NCI-H510A (cell line): ENCODE data around the gene DDX24.
A peak's percentile ranks its signal among the peaks of the same experiment; 100 is the strongest.
"Not testable (repeated sequence)": the region's sequence is repeated elsewhere in the genome, so short reads cannot be mapped to it uniquely, and the experiment has no call there.

Experiments used
- DNase-seq: peaks from one replicate; lab custom pipeline; 2025; lab: John Stamatoyannopoulos, UW

Gene DDX24

GRCh38 chr14:94081386-94081820, 401 bp upstream of the DDX24 start:
- DNase-seq = no peak

- no peak for DNase-seq
Observed at GRCh38 chr14:94079891-94080620, 946 bp downstream of the DDX24 start.

GRCh38 chr14:94077823-94078222, 3.2 kb downstream of the DDX24 start:
- no peak for DNase-seq

- DNase-seq = no peak
Observed at GRCh38 chr14:94077111-94077821, 3.7 kb downstream of the DDX24 start.

- DNase-seq = no peak
Observed at GRCh38 chr14:94075008-94075407, 6.0 kb downstream of the DDX24 start.

GRCh38 chr14:94074534-94074933, 6.5 kb downstream of the DDX24 start:
- no peak for DNase-seq

GRCh38 chr14:94072076-94072475, 8.9 kb downstream of the DDX24 start:
- not testable (repeated sequence) for DNase-seq

GRCh38 chr14:94066089-94066676, 14.8 kb downstream of the DDX24 start:
- peak; percentile 32 for DNase-seq

- no peak for DNase-seq
Observed at GRCh38 chr14:94062344-94062940, 18.6 kb downstream of the DDX24 start.

GRCh38 chr14:94059998-94060397, 21.0 kb downstream of the DDX24 start:
- no peak for DNase-seq

- DNase-seq = no peak
Observed at GRCh38 chr14:94058674-94059138, 22.3 kb downstream of the DDX24 start.

GRCh38 chr14:94058128-94058673, 22.8 kb downstream of the DDX24 start:
- DNase-seq = no peak

GRCh38 chr14:94056579-94057308, 24.3 kb downstream of the DDX24 start:
- DNase-seq = no peak

GRCh38 chr14:94054936-94055335, 26.1 kb downstream of the DDX24 start:
- no peak for DNase-seq

GRCh38 chr14:94054401-94054800, 26.6 kb downstream of the DDX24 start:
- no peak for DNase-seq

GRCh38 chr14:94052662-94053061, 28.3 kb downstream of the DDX24 start:
- DNase-seq = peak; percentile 14

GRCh38 chr14:94052199-94052598, 28.8 kb downstream of the DDX24 start:
- DNase-seq = no peak

- no peak for DNase-seq
Observed at GRCh38 chr14:94051779-94052178, 29.2 kb downstream of the DDX24 start.

GRCh38 chr14:94051115-94051514, 29.9 kb downstream of the DDX24 start:
- no peak for DNase-seq

GRCh38 chr14:94050231-94050880, 30.6 kb downstream of the DDX24 start:
- DNase-seq = no peak

GRCh38 chr14:94049625-94050023, 31.4 kb downstream of the DDX24 start:
- no peak for DNase-seq
